Lung (tissue), 12 donors: ENCODE data around the gene EPS8L1. TPM values are rescaled to one million over a fixed set of nuclear protein-coding genes. Genes with fewer than 3 reads are reported as not detected.

Experiments
- ATAC-seq: fragments of 200-7000 bp; cut with Tn5 transposase; one replicate; pipeline ENCODE4 v1.9.1; 2020; ENCODE audit warnings: moderate number of reproducible peaks; ENCODE audit not compliant: insufficient read depth, low FRiP score
- DNase-seq, 3 donors: peaks; one replicate each; pipeline ENCODE4 v3.0.0-alpha.2; 2013 to 2017
- H3K27ac ChIP-seq, 2 donors: one replicate each; pipeline ENCODE4 v1.5.1; 2013; ENCODE audit warnings: mild to moderate bottlenecking in 2 of 2, moderate library complexity in 2 of 2, control low read depth in 1 of 2, inconsistent platforms in 1 of 2, low read depth in 1 of 2, low read length in 1 of 2
- H3K27me3 ChIP-seq, 3 donors: one replicate each; pipeline ENCODE4 v1.5.1; 2013; ENCODE audit warnings: low read length in 2 of 3; ENCODE audit not compliant: control insufficient read depth in 3 of 3, insufficient read depth in 3 of 3
- H3K36me3 ChIP-seq, 4 donors: one replicate each; pipeline ENCODE4 v1.5.1; 2013; ENCODE audit warnings: low read length in 4 of 4, mild to moderate bottlenecking in 1 of 4, moderate library complexity in 1 of 4; ENCODE audit not compliant: control insufficient read depth in 4 of 4, insufficient read depth in 4 of 4
- H3K4me1 ChIP-seq, 5 donors: one replicate each; pipeline ENCODE4 v1.5.1; 2013; ENCODE audit warnings: low read length in 5 of 5, mild to moderate bottlenecking in 2 of 5, moderate library complexity in 1 of 5; ENCODE audit not compliant: control insufficient read depth in 5 of 5, insufficient read depth in 5 of 5
- H3K4me3 ChIP-seq: one replicate; pipeline ENCODE4 v1.5.1; 2013; ENCODE audit warnings: mild to moderate bottlenecking, control low read depth, moderate library complexity
- H3K9ac ChIP-seq, 2 donors: one replicate each; pipeline ENCODE4 v1.5.1; 2013; ENCODE audit warnings: low read length in 2 of 2, control low read depth in 1 of 2; ENCODE audit not compliant: insufficient read depth in 1 of 2
- H3K9me3 ChIP-seq, 4 donors: one replicate each; pipeline ENCODE4 v1.5.1; 2013; ENCODE audit warnings: low read length in 3 of 4, mild to moderate bottlenecking in 1 of 4, moderate library complexity in 1 of 4; ENCODE audit not compliant: control insufficient read depth in 4 of 4, insufficient read depth in 3 of 4
- WGBS, 2 donors: extraction: QIAGEN DNeasy Blood & Tissue Kit; methylation state at CpG; one replicate each; pipeline ENCODE4 v1.1.7; 2013; 5-methylcytosine and 5-hydroxymethylcytosine counted together
- polyA plus RNA-seq, 2 donors: library from polyadenylated mRNA; stranded (reverse); fragments of 200-250 nt; gene quantifications; one replicate each; pipeline ENCODE4 v1.2.1, GENCODE V29; 2013
- total RNA-seq, 2 donors: library from RNA; depleted of rRNA in 1 of 2; stranded (reverse); fragments of >200 nt in 1 of 2; gene quantifications; one replicate each; pipeline ENCODE4 v1.2.1, GENCODE V29; 2014 to 2021
- TF ChIP-seq, protein P1 (sequence below): IDR thresholded peaks from 2 replicates; pipeline ENCODE4 v1.5.1; 2012; ENCODE audit warnings: mild to moderate bottlenecking; ENCODE audit errors: control extremely low read depth, extremely low read depth
- donor health status: control.
- donor health status: control.
- donor health status: Bipolar disorder and iron deficiency.
- donor health status: healthy.
- donor health status: DM: yes; HTN: yes; CAD: no.

EPS8L1 gene
- total and polyA plus RNA-seq, 4 donors = 19.5 to 61.8 (median 36.8) TPM

- H3K4me1 ChIP-seq = peaks cover 0 to 1% (median 0%) of the 10 kb centered on the region in 5 donors
- no peak overlapping the region for H3K9ac ChIP-seq
- no peaks in the 10 kb centered on the region for H3K27me3 ChIP-seq
- TF ChIP-seq, protein P1, sequence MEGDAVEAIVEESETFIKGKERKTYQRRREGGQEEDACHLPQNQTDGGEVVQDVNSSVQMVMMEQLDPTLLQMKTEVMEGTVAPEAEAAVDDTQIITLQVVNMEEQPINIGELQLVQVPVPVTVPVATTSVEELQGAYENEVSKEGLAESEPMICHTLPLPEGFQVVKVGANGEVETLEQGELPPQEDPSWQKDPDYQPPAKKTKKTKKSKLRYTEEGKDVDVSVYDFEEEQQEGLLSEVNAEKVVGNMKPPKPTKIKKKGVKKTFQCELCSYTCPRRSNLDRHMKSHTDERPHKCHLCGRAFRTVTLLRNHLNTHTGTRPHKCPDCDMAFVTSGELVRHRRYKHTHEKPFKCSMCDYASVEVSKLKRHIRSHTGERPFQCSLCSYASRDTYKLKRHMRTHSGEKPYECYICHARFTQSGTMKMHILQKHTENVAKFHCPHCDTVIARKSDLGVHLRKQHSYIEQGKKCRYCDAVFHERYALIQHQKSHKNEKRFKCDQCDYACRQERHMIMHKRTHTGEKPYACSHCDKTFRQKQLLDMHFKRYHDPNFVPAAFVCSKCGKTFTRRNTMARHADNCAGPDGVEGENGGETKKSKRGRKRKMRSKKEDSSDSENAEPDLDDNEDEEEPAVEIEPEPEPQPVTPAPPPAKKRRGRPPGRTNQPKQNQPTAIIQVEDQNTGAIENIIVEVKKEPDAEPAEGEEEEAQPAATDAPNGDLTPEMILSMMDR = no peak
- ATAC-seq (no peak), DNase-seq (no peak)
- WGBS, 2 donors = 96 to 98% methylated on average over 15 of the region's 15 CpGs
- no peaks in the 10 kb centered on the region for H3K9me3 ChIP-seq
- peaks cover 0 to 64% (median 7%) of the 10 kb centered on the region in 4 donors for H3K36me3 ChIP-seq
- H3K4me3 ChIP-seq = no peak overlapping the region
- H3K27ac ChIP-seq = no peak overlapping the region
These were observed 27.2 kb upstream of the EPS8L1 start for GRCh38 chr19:55048446-55048845.

DNA sequence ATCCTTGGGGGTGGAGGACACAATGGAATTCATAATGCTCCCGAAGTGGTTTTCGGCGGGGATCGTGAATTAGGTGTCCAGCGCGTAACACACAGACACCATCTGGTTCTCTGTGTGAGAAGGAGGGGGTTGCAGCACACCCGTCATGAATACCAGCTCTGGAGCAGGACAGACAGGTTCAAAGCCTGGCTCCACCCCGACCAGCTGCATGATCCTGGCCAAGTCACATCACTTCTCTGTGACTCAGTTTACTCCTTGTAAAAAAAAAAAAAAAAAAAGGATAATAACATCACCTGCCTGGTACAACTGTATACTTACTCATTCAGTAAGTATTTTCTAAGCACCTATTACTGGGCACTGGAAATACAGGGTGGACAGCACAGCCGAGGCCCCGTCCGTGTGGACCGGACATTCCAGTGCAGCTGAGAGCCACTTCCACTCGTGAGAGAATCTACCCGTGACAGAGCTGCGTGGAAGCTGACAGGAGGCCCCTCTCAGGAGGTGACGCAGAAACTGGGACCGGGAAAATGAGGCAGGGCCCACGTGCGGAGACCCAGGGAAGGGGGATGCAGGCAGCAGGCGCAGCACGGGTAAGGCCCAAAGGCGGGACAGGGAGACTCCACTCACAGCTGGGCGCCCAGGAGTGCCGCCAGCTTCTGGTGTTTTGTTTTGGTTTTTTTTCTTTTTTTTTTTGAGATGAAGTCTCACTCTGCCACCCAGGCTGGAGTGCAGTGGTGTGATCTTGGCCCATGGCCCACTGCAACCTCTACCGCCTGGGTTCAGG is 24.7 kb upstream of the EPS8L1 start:
- H3K27ac ChIP-seq = no peak overlapping the region
- H3K36me3 ChIP-seq = peaks cover 3 to 59% (median 10%) of the 10 kb centered on the region in 4 donors
- ATAC-seq (no peak), DNase-seq (no peak)
- no peak overlapping the region for H3K9ac ChIP-seq
- 97 to 98% methylated on average over 25 of the region's 25 CpGs for WGBS, 2 donors
- no peak overlapping the region for H3K4me3 ChIP-seq
- H3K27me3 ChIP-seq = no peaks in the 10 kb centered on the region
- TF ChIP-seq, protein P1 = no peak
- H3K4me1 ChIP-seq = peaks cover 0 to 1% (median 0%) of the 10 kb centered on the region in 5 donors
- peaks cover 0 to 2% (median 0%) of the 10 kb centered on the region in 4 donors for H3K9me3 ChIP-seq

- TF ChIP-seq, protein P1 = no peak
- Histone ChIP-seq H3K9me3 (peaks cover 0 to 2% (median 0%) of the 10 kb centered on the region in 4 donors), H3K36me3 (peaks cover 7 to 47% (median 13%) of the 10 kb centered on the region in 4 donors), H3K27me3 (no peaks in the 10 kb centered on the region), H3K4me3 (no peak overlapping the region), H3K27ac (no peak overlapping the region), H3K9ac (no peak overlapping the region), H3K4me1 (peaks cover 0 to 1% (median 0%) of the 10 kb centered on the region in 5 donors)
- DNase-seq (no peak), ATAC-seq (no peak)
- 80 to 96% methylated on average over 7 of the region's 7 CpGs for WGBS, 2 donors
These were observed 21.9 kb upstream of the EPS8L1 start for GRCh38 chr19:55053735-55054134.
